ENCODE measurements around the gene TMEM54. TPM values are rescaled to one million over a fixed set of nuclear protein-coding genes. Genes with fewer than 3 reads are reported as not detected.

Gene TMEM54
- total and polyA plus RNA-seq, 2 donors (not counting 1 experiment from before 2014, with no cell fraction given), result 0.13 TPM; not detected in 1

DNA sequence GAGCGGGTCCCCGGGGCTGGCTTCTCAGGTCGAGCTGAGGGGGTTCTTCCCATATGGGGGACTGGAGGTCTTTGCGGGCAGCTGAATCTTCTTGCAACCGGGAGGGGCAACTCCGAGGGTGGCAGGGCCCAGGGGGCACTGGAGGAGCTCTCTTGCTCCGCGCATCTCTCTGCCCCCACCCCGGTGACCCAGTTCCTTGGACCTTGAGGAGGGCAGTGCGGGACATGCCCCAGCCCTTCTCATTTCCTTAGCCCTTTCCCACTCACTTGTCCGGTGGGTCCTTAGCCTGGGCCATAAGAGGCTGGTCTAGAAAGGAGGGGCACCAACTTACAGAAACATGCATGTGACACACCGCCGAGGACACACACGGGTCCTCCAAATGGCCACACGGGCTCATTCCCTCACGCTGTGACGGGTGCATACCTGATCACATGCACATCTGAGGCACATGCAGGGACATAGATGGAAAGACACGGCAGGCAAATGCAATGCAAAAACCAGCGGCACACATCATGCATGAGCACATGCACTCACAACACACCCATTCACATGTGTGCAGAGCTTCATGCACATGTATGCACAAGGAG lies 14.3 kb downstream of the TMEM54 start:
- no peak for ATAC-seq (ENCODE audit: low read depth)

More for the DNA sequence above, 14.3 kb downstream of the TMEM54 start:
- ChIA-PET CTCF (interaction anchor here (2.5 kb wide), 1 partner anchor 11 kb away, joined by 8 read pairs; no protein-coding TSS in a partner anchor), POLR2A (no interaction called here)
- intact Hi-C loops (cut with micrococcal nuclease), result no loop called here
- H3K27ac Mint-ChIP-seq, result no peak overlapping the region
- H3K9me3 Mint-ChIP-seq (ENCODE audit: insufficient read depth), result no peaks in the 10 kb centered on the region
- no peaks in the 10 kb centered on the region for H3K79me2 ChIP-seq (ENCODE audit: control insufficient read depth, insufficient read depth, low read length)
- H3K4me1 Mint-ChIP-seq, result peaks cover 11% of the 10 kb centered on the region
- TF ChIP-seq EZH2 (IDR thresholded peaks at IDR 0.05; ENCODE audit: borderline replicate concordance, insufficient read depth, low read depth, low read length, poor library complexity, severe bottlenecking), result no peak
- TF ChIP-seq, protein P1, sequence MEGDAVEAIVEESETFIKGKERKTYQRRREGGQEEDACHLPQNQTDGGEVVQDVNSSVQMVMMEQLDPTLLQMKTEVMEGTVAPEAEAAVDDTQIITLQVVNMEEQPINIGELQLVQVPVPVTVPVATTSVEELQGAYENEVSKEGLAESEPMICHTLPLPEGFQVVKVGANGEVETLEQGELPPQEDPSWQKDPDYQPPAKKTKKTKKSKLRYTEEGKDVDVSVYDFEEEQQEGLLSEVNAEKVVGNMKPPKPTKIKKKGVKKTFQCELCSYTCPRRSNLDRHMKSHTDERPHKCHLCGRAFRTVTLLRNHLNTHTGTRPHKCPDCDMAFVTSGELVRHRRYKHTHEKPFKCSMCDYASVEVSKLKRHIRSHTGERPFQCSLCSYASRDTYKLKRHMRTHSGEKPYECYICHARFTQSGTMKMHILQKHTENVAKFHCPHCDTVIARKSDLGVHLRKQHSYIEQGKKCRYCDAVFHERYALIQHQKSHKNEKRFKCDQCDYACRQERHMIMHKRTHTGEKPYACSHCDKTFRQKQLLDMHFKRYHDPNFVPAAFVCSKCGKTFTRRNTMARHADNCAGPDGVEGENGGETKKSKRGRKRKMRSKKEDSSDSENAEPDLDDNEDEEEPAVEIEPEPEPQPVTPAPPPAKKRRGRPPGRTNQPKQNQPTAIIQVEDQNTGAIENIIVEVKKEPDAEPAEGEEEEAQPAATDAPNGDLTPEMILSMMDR (IDR thresholded peaks at IDR 0.05), result no peak
- WGBS (ENCODE audit: insufficient coverage), result 51% methylated on average over 14 of the region's 19 CpGs
- peaks cover 0 to 72% (median 31%) of the 10 kb centered on the region in 4 experiments for H3K27me3 ChIP-seq (replicated peaks in 1 of 4; ENCODE audit: control extremely low read depth in 1 of 4, control insufficient read depth in 3 of 4, insufficient read depth in 4 of 4, low read length in 3 of 4)
- no peak overlapping the region for H3K27ac ChIP-seq (ENCODE audit: low read length in 2 of 2)
- peak overlapping the region; percentile 38 for H3K4me2 ChIP-seq (replicated peaks; ENCODE audit: low read depth, low read length, poor library complexity, severe bottlenecking)
- H3K4me1 ChIP-seq (ENCODE audit: control insufficient read depth in 2 of 2, insufficient read depth in 2 of 2, low read length in 2 of 2), result peaks cover 6 to 7% of the 10 kb centered on the region in 2 donors
- H3K9ac ChIP-seq (ENCODE audit: low read length), result no peak overlapping the region
- H2AFZ ChIP-seq (ENCODE audit: insufficient read depth, low read depth, low read length, poor library complexity, severe bottlenecking), result no peak overlapping the region
- peaks cover 0 to 8% (median 0%) of the 10 kb centered on the region in 3 donors for H3K9me3 ChIP-seq (ENCODE audit: control extremely low read depth in 1 of 3, control insufficient read depth in 2 of 3, insufficient read depth in 1 of 3, low read length in 2 of 3)
- DNase-seq, result peak; percentile 8
- H3K27me3 Mint-ChIP-seq, result peaks cover 67% of the 10 kb centered on the region
- H4K20me1 ChIP-seq (ENCODE audit: control insufficient read depth, insufficient read depth, low read length, poor library complexity, severe bottlenecking), result no peaks in the 10 kb centered on the region
- no peak overlapping the region for H3K4me3 ChIP-seq (ENCODE audit: control extremely low read depth in 1 of 5, extremely low read depth in 1 of 5, insufficient read depth in 1 of 5, low read depth in 2 of 5, low read length in 4 of 5)
- no peaks in the 10 kb centered on the region for H3K36me3 ChIP-seq (replicated peaks in 1 of 2; ENCODE audit: control extremely low read depth in 1 of 2, control insufficient read depth in 1 of 2, extremely low read depth in 1 of 2, insufficient read depth in 2 of 2, low read length in 1 of 2)
- no peak overlapping the region for H3K4me3 Mint-ChIP-seq
